ENCODE results near the gene FNDC8. TPM values are rescaled to one million over a fixed set of nuclear protein-coding genes. Genes with fewer than 3 reads are reported as not detected.

Gene FNDC8
- not detected in 2 replicates for polyA plus RNA-seq (2013)

DNA sequence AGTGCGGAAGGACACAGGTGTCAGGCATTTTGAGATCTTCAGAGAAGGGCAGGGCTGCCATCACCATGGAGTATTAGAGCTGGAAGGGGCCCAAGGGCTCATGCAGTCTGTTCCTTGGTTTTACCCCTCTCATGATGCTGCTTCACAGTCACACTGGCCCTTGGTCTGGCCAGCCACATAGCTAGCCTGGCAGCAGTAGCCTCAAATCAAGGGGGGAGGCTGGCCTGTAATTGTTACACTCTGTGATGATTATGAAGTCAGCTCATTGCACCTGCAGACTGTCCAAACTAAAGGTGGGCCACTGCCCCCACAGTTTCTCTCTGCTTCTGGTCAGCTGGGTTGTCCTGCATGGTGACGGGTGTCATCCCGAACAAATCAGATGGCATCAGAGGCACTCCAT lies at the start of gene FNDC8:
TSS of gene FNDC8 (plus strand) at position 301 of the 400 bp plus-strand sequence. CDS start at position 380, 79 bp downstream.
- H2AK5ac ChIP-seq (ENCODE audit: low read length) = no peak within 1 kb of the TSS
- H3K36me3 ChIP-seq (ENCODE audit: control insufficient read depth in 1 of 2, insufficient read depth in 2 of 2, low read length in 2 of 2) = no peaks in the 10 kb centered on the region
- no peak within 1 kb of the TSS for H2BK120ac ChIP-seq (ENCODE audit: insufficient read depth, low read length, poor library complexity)
- no peak within 1 kb of the TSS for H2BK12ac ChIP-seq (ENCODE audit: low read length)
- WGBS (ENCODE audit: extremely low coverage, insufficient coverage, insufficient read length) = no CpG with 5 or more reads among the region's 3 CpGs
- peaks cover 9 to 15% of the 10 kb centered on the region in 2 experiments for H3K4me1 ChIP-seq (ENCODE audit: control insufficient read depth in 1 of 2, insufficient read depth in 2 of 2, low read length in 2 of 2)
- no peak within 1 kb of the TSS for H4K8ac ChIP-seq (ENCODE audit: low read depth, low read length)
- H3K9me3 ChIP-seq (ENCODE audit: insufficient read depth, low read depth, low read length) = no peaks in the 10 kb centered on the region
- H3K27me3 ChIP-seq (ENCODE audit: insufficient read depth, low read length) = no peaks in the 10 kb centered on the region
- no peak within 1 kb of the TSS for H4K91ac ChIP-seq (ENCODE audit: low read depth, low read length)
- DNase-seq = no peak
- H3K23ac ChIP-seq (ENCODE audit: low read length) = no peak within 1 kb of the TSS
- H3K79me1 ChIP-seq (ENCODE audit: low read length) = peaks cover 6% of the 10 kb centered on the region
- H3K79me2 ChIP-seq (ENCODE audit: control insufficient read depth, insufficient read depth, low read length, poor library complexity) = peaks cover 4% of the 10 kb centered on the region
- no peak within 1 kb of the TSS for H4K12ac ChIP-seq (ENCODE audit: low read depth, low read length)
- no peak within 1 kb of the TSS for H3K4me2 ChIP-seq (ENCODE audit: low read length)
- H3K9ac ChIP-seq (ENCODE audit: low read length) = no peak within 1 kb of the TSS
- no peak within 1 kb of the TSS for H3K27ac ChIP-seq (ENCODE audit: low read depth, low read length)
- no peak within 1 kb of the TSS for H3K14ac ChIP-seq (ENCODE audit: low read length)
- no peak within 1 kb of the TSS for H2BK5ac ChIP-seq (ENCODE audit: low read depth, low read length, poor library complexity)
- H3K18ac ChIP-seq (ENCODE audit: low read length) = no peak within 1 kb of the TSS
- H3K4me3 ChIP-seq (ENCODE audit: low read depth, low read length) = no peak within 1 kb of the TSS
- H3K4ac ChIP-seq (ENCODE audit: low read depth, low read length) = no peak within 1 kb of the TSS
- no peak within 1 kb of the TSS for H2AFZ ChIP-seq (ENCODE audit: insufficient read depth, low read length, poor library complexity)

DNA sequence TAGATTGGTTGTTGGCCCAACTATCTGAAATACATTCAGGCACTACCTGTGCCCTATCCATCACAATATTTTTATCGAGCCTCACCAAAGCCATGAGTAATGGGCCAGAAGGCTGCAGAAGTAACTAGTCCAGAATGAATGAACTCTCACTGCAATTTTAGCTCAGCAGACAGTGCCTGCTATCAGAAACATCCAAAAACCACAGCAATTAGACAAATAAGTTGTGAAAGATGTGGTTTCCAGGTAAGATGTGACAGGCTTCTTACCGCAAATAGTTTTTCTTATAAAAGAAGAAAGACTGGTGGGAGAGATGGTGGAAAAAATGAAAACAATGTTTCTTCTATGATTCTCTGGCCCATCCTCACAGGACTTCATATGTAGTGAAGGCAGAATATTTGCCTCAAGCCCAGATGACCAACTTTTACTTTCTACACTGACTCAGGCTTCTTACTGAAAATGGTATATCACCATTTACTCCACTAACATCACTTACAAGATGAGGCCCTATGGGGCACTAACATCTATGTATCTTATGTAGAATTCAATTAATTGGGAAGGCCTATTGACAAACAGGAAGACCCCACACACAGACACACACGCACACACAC lies 48.1 kb upstream of the FNDC8 start:
- no peak overlapping the region for H4K12ac ChIP-seq (ENCODE audit: low read depth, low read length)
- H3K14ac ChIP-seq (ENCODE audit: low read length) = no peak overlapping the region
- no peaks in the 10 kb centered on the region for H3K36me3 ChIP-seq (ENCODE audit: control insufficient read depth in 1 of 2, insufficient read depth in 2 of 2, low read length in 2 of 2)
- no peaks in the 10 kb centered on the region for H3K79me1 ChIP-seq (ENCODE audit: low read length)
- no peaks in the 10 kb centered on the region for H3K4me1 ChIP-seq (ENCODE audit: control insufficient read depth in 1 of 2, insufficient read depth in 2 of 2, low read length in 2 of 2)
- H3K79me2 ChIP-seq (ENCODE audit: control insufficient read depth, insufficient read depth, low read length, poor library complexity) = no peaks in the 10 kb centered on the region
- H3K18ac ChIP-seq (ENCODE audit: low read length) = no peak overlapping the region
- H2BK12ac ChIP-seq (ENCODE audit: low read length) = no peak overlapping the region
- H3K4me2 ChIP-seq (ENCODE audit: low read length) = no peak overlapping the region
- no peak overlapping the region for H3K4me3 ChIP-seq (ENCODE audit: low read depth, low read length)
- no peak overlapping the region for H3K9ac ChIP-seq (ENCODE audit: low read length)
- no peak overlapping the region for H3K27ac ChIP-seq (ENCODE audit: low read depth, low read length)
- H4K8ac ChIP-seq (ENCODE audit: low read depth, low read length) = no peak overlapping the region
- H3K23ac ChIP-seq (ENCODE audit: low read length) = no peak overlapping the region
- no peak overlapping the region for H2BK120ac ChIP-seq (ENCODE audit: insufficient read depth, low read length, poor library complexity)
- DNase-seq = peak; percentile 83 to 94
- H2AFZ ChIP-seq (ENCODE audit: insufficient read depth, low read length, poor library complexity) = no peak overlapping the region
- no peak overlapping the region for H2AK5ac ChIP-seq (ENCODE audit: low read length)
- no peaks in the 10 kb centered on the region for H3K27me3 ChIP-seq (ENCODE audit: insufficient read depth, low read length)
- no peak overlapping the region for H2BK5ac ChIP-seq (ENCODE audit: low read depth, low read length, poor library complexity)
- no CpG with 5 or more reads among the region's 3 CpGs for WGBS (ENCODE audit: extremely low coverage, insufficient coverage, insufficient read length)
- no peak overlapping the region for H4K91ac ChIP-seq (ENCODE audit: low read depth, low read length)
- H3K9me3 ChIP-seq (ENCODE audit: insufficient read depth, low read depth, low read length) = no peaks in the 10 kb centered on the region
- H3K4ac ChIP-seq (ENCODE audit: low read depth, low read length) = no peak overlapping the region

DNA sequence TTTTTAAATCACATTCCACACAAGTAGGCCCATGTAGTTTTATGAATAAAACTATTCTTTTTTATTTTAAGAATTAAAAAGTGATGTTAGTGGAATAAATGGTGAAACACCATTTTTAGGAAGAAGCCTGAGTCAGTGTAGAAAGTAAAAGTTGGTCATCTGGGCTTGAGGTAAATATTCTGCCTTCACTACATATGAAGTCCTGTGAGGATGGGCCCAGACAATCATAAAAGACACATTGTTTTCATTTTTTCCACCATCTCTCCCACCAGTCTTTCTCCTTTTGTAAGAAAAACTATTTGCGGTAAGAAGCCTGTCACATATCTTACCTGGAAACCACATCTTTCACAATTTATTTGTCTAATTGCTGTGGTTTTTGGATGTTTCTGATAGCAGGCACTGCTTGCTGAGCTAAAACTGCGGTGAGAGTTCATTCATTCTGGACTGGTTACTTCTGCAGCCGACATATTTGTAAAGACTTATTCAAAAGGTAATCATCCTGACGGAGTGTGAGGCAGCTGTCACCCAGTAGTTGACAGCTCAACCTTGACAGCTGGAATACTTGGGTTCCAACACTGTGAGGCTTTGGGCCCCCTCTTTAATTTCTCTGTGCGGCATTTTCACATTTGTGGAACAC lies 47.3 kb upstream of the FNDC8 start:
- Histone ChIP-seq H3K14ac (ENCODE audit: low read length) (no peak overlapping the region), H3K79me1 (ENCODE audit: low read length) (no peaks in the 10 kb centered on the region), H3K9me3 (ENCODE audit: insufficient read depth, low read depth, low read length) (no peaks in the 10 kb centered on the region), H3K27me3 (ENCODE audit: insufficient read depth, low read length) (no peaks in the 10 kb centered on the region), H3K4me2 (ENCODE audit: low read length) (no peak overlapping the region), H3K4me1 (ENCODE audit: control insufficient read depth in 1 of 2, insufficient read depth in 2 of 2, low read length in 2 of 2) (no peaks in the 10 kb centered on the region), H2AFZ (ENCODE audit: insufficient read depth, low read length, poor library complexity) (no peak overlapping the region), H2BK12ac (ENCODE audit: low read length) (no peak overlapping the region), H3K18ac (ENCODE audit: low read length) (no peak overlapping the region), H2BK120ac (ENCODE audit: insufficient read depth, low read length, poor library complexity) (no peak overlapping the region), H4K91ac (ENCODE audit: low read depth, low read length) (no peak overlapping the region), H3K23ac (ENCODE audit: low read length) (no peak overlapping the region), H2AK5ac (ENCODE audit: low read length) (no peak overlapping the region), H4K12ac (ENCODE audit: low read depth, low read length) (no peak overlapping the region), H3K9ac (ENCODE audit: low read length) (no peak overlapping the region), H3K4me3 (ENCODE audit: low read depth, low read length) (no peak overlapping the region), H3K36me3 (ENCODE audit: control insufficient read depth in 1 of 2, insufficient read depth in 2 of 2, low read length in 2 of 2) (no peaks in the 10 kb centered on the region), H3K79me2 (ENCODE audit: control insufficient read depth, insufficient read depth, low read length, poor library complexity) (no peaks in the 10 kb centered on the region), H3K4ac (ENCODE audit: low read depth, low read length) (no peak overlapping the region), H2BK5ac (ENCODE audit: low read depth, low read length, poor library complexity) (no peak overlapping the region), H3K27ac (ENCODE audit: low read depth, low read length) (no peak overlapping the region), H4K8ac (ENCODE audit: low read depth, low read length) (no peak overlapping the region)
- WGBS (ENCODE audit: extremely low coverage, insufficient coverage, insufficient read length) = no CpG with 5 or more reads among the region's 5 CpGs
- peak; percentile 79 to 95 for DNase-seq

DNA sequence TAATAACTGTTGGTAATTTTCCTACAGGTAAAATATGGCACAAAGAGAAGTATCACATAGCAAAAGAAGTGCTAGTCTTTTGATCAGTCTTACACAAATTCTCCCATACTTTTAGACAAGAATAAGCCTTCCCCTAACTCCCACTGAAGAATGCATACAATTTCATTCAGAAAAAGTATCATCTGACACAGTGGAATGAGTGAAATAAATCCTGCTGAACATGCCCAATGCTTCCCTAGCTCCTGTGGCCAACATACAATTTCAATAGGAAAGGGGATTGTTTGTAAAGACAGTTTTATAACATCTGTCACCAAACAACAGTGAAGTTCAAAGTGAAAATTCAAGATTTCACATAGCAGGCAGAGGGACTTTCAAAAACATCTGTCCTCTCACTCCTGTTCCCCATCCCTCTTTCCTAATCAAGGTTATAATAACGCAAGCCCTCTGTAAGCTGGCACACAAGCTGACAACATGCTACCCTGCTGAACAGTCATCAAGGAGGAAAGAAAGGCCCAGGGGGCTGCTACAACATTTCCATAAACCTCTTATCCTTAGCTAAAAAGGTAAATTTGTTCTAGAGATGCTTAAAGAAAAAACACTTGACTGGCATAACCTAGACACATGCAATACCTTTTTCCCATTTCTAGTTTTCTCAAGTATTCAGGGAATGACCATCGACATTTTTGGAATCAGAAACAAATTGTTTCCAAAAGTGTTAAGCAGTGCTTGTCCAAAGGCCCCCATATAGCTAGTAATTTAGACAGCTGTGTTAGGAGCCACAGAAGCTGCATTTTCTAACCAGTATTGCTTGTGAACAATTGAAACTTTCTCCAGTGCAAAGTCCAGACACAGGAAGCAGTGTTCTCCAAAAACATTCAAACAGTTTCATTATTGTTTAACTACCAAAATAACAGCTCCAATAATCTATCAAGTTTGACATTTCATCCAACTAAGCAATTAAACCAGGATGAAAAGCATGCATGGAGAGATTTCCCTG lies 46.4 kb upstream of the FNDC8 start:
- Histone ChIP-seq H2BK5ac (ENCODE audit: low read depth, low read length, poor library complexity) (no peak overlapping the region), H4K91ac (ENCODE audit: low read depth, low read length) (no peak overlapping the region), H2AFZ (ENCODE audit: insufficient read depth, low read length, poor library complexity) (no peak overlapping the region), H3K79me1 (ENCODE audit: low read length) (no peaks in the 10 kb centered on the region), H3K4ac (ENCODE audit: low read depth, low read length) (no peak overlapping the region), H4K12ac (ENCODE audit: low read depth, low read length) (no peak overlapping the region), H3K27me3 (ENCODE audit: insufficient read depth, low read length) (no peaks in the 10 kb centered on the region), H4K8ac (ENCODE audit: low read depth, low read length) (no peak overlapping the region), H3K36me3 (ENCODE audit: control insufficient read depth in 1 of 2, insufficient read depth in 2 of 2, low read length in 2 of 2) (no peaks in the 10 kb centered on the region), H3K14ac (ENCODE audit: low read length) (no peak overlapping the region), H3K9me3 (ENCODE audit: insufficient read depth, low read depth, low read length) (no peaks in the 10 kb centered on the region), H3K27ac (ENCODE audit: low read depth, low read length) (no peak overlapping the region), H2BK12ac (ENCODE audit: low read length) (no peak overlapping the region), H3K79me2 (ENCODE audit: control insufficient read depth, insufficient read depth, low read length, poor library complexity) (no peaks in the 10 kb centered on the region), H3K9ac (ENCODE audit: low read length) (no peak overlapping the region), H3K4me1 (ENCODE audit: control insufficient read depth in 1 of 2, insufficient read depth in 2 of 2, low read length in 2 of 2) (no peaks in the 10 kb centered on the region), H2BK120ac (ENCODE audit: insufficient read depth, low read length, poor library complexity) (no peak overlapping the region), H3K23ac (ENCODE audit: low read length) (no peak overlapping the region), H3K4me2 (ENCODE audit: low read length) (no peak overlapping the region), H2AK5ac (ENCODE audit: low read length) (no peak overlapping the region), H3K4me3 (ENCODE audit: low read depth, low read length) (no peak overlapping the region), H3K18ac (ENCODE audit: low read length) (no peak overlapping the region)
- WGBS (ENCODE audit: extremely low coverage, insufficient coverage, insufficient read length) = no CpG with 5 or more reads among the region's 2 CpGs
- DNase-seq = peak in 1 of 2 donors; percentile 61
